SH-SY5Y (cell line): ENCODE data around the gene EREG.

Source experiments
- GATA2 ChIP-seq: IDR thresholded peaks from 2 replicates; pipeline ENCODE4 v1.6.1; 2011; ENCODE audit warnings: mild to moderate bottlenecking, low read depth, low read length
- GATA3 ChIP-seq: IDR thresholded peaks from 2 replicates; pipeline ENCODE4 v1.6.1; 2011; ENCODE audit warnings: low read depth, mild to moderate bottlenecking, low read length, moderate library complexity

- no peak for TF ChIP-seq GATA3
- no peak for TF ChIP-seq GATA2
Observed at GRCh38 chr4:74413265-74413664, 48.3 kb downstream of the EREG start.
